GM19324 (cell line): ENCODE measurements around the gene HAT1.

Experiments used
- ATAC-seq: cut with Tn5 transposase; IDR thresholded peaks from one replicate; pipeline ENCODE4 v1.9.1; 2021; ENCODE audit warnings: mild to moderate bottlenecking, moderate library complexity; ENCODE audit not compliant: unreplicated experiment, low FRiP score

The HAT1 gene

GRCh38 chr2:172021074-172021931 is 99.0 kb downstream of the HAT1 start:
- ATAC-seq, result no peak

GRCh38 chr2:172021955-172022354 is 99.7 kb downstream of the HAT1 start:
- ATAC-seq, result no peak

GRCh38 chr2:172031536-172031935 is 109.3 kb downstream of the HAT1 start:
- no peak for ATAC-seq
